ENCODE measurements around the gene FAM107B. TPM values are rescaled to one million over a fixed set of nuclear protein-coding genes. Genes with fewer than 3 reads are reported as not detected.

FAM107B gene
- total RNA-seq, 1 experiment from 2014 or later = 61.6 TPM

DNA sequence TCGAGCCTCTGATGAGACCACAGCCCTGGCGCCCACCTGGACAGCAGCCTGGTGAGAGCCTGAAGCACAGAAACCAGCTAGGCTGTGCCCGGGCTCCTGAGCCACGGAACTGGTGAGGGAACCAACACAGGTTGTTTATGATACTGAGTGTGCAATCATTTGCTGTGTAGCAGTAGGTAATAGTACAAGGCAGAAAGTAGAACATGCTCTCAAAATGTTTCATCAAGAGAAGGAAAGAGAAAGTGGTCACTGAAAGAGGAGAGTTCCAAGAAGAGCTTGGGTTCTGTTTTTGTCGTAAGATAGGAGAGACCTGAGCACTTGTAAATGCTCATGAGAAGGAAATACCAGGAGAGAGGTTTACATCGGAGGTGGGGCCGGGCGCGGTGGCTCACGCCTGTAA is 208.2 kb downstream of the FAM107B start:
- H3K27me3 ChIP-seq (replicated peaks; ENCODE audit: insufficient read depth, low read depth, low read length, poor library complexity) = no peaks in the 10 kb centered on the region
- H3K36me3 ChIP-seq (ENCODE audit: insufficient read depth, low read length, poor library complexity, severe bottlenecking) = no peaks in the 10 kb centered on the region
- BruUV-seq (replicated peaks) = no TSS peak
- H3K27ac ChIP-seq (ENCODE audit: low read depth, low read length, poor library complexity, severe bottlenecking) = no peak overlapping the region
- no peaks in the 10 kb centered on the region for H3K9me3 ChIP-seq (ENCODE audit: low read depth, low read length, poor library complexity, severe bottlenecking)
- no peak for DNase-seq (ENCODE audit: low spot score)
- POLR2A ChIA-PET (ENCODE audit: low non-redundant PET) = no interaction called here
- peaks cover 13% of the 10 kb centered on the region for H3K4me1 ChIP-seq (ENCODE audit: insufficient read depth, low read length, poor library complexity, severe bottlenecking)
- no peak for TF ChIP-seq EZH2 (IDR thresholded peaks at IDR 0.05; ENCODE audit: borderline replicate concordance, low read depth, low read length, poor library complexity, severe bottlenecking)
- TF ChIP-seq, protein P1, sequence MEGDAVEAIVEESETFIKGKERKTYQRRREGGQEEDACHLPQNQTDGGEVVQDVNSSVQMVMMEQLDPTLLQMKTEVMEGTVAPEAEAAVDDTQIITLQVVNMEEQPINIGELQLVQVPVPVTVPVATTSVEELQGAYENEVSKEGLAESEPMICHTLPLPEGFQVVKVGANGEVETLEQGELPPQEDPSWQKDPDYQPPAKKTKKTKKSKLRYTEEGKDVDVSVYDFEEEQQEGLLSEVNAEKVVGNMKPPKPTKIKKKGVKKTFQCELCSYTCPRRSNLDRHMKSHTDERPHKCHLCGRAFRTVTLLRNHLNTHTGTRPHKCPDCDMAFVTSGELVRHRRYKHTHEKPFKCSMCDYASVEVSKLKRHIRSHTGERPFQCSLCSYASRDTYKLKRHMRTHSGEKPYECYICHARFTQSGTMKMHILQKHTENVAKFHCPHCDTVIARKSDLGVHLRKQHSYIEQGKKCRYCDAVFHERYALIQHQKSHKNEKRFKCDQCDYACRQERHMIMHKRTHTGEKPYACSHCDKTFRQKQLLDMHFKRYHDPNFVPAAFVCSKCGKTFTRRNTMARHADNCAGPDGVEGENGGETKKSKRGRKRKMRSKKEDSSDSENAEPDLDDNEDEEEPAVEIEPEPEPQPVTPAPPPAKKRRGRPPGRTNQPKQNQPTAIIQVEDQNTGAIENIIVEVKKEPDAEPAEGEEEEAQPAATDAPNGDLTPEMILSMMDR (conservative IDR thresholded peaks at IDR 0.05; ENCODE audit: low read depth, low read length) = no peak
- intact Hi-C loops (cut with micrococcal nuclease; ENCODE audit: unreplicated experiment) = no loop called here
- CTCF ChIA-PET = no interaction called here
- no peak overlapping the region for H3K4me3 ChIP-seq (ENCODE audit: low read depth, low read length, poor library complexity, severe bottlenecking)

DNA sequence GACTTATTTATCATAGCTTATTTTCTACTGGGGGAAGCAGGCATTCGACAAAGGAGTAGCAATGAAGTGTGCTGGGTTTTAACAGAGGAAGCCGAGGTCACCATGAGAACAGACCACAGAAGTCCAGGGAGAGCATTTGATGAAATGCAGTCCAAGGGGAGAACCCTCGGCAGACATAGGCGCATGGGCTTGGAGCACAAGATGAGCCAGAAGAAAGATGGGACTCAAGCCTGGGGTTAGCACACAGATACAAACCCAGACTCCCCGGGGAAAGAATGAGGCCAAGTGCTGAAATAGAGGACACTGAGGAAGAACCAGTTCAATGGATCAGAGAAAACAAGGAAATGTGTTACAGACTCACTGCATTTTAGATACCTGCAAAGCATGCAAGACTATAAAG is 209.5 kb downstream of the FAM107B start:
- Histone ChIP-seq H3K4me1 (ENCODE audit: insufficient read depth, low read length, poor library complexity, severe bottlenecking) (peaks cover 13% of the 10 kb centered on the region), H3K36me3 (ENCODE audit: insufficient read depth, low read length, poor library complexity, severe bottlenecking) (no peaks in the 10 kb centered on the region), H3K9me3 (ENCODE audit: low read depth, low read length, poor library complexity, severe bottlenecking) (no peaks in the 10 kb centered on the region), H3K27ac (ENCODE audit: low read depth, low read length, poor library complexity, severe bottlenecking) (no peak overlapping the region), H3K27me3 (replicated peaks; ENCODE audit: insufficient read depth, low read depth, low read length, poor library complexity) (no peaks in the 10 kb centered on the region), H3K4me3 (ENCODE audit: low read depth, low read length, poor library complexity, severe bottlenecking) (no peak overlapping the region)
- intact Hi-C loops (cut with micrococcal nuclease; ENCODE audit: unreplicated experiment) = no loop called here
- no peak for DNase-seq (ENCODE audit: low spot score)
- BruUV-seq (replicated peaks) = no TSS peak
- ChIA-PET POLR2A (ENCODE audit: low non-redundant PET) (interaction anchor here (0.6 kb wide), 1 partner anchor 1910 kb away, joined by 3 read pairs; no protein-coding TSS in a partner anchor), CTCF (no interaction called here)
- TF ChIP-seq, protein P1 (conservative IDR thresholded peaks at IDR 0.05; ENCODE audit: low read depth, low read length) = no peak
- no peak for TF ChIP-seq EZH2 (IDR thresholded peaks at IDR 0.05; ENCODE audit: borderline replicate concordance, low read depth, low read length, poor library complexity, severe bottlenecking)

GRCh38 chr10:14564268-14564744 is 210.4 kb downstream of the FAM107B start:
- no TSS peak for BruUV-seq (replicated peaks)
- ChIA-PET POLR2A (ENCODE audit: low non-redundant PET) (no interaction called here), CTCF (no interaction called here)
- H3K4me3 ChIP-seq (ENCODE audit: low read depth, low read length, poor library complexity, severe bottlenecking) = no peak overlapping the region
- no peak for TF ChIP-seq EZH2 (IDR thresholded peaks at IDR 0.05; ENCODE audit: borderline replicate concordance, low read depth, low read length, poor library complexity, severe bottlenecking)
- TF ChIP-seq, protein P1 (conservative IDR thresholded peaks at IDR 0.05; ENCODE audit: low read depth, low read length) = no peak
- H3K9me3 ChIP-seq (ENCODE audit: low read depth, low read length, poor library complexity, severe bottlenecking) = no peaks in the 10 kb centered on the region
- DNase-seq (ENCODE audit: low spot score) = no peak
- intact Hi-C loops (cut with micrococcal nuclease; ENCODE audit: unreplicated experiment) = no loop called here
- H3K27me3 ChIP-seq (replicated peaks; ENCODE audit: insufficient read depth, low read depth, low read length, poor library complexity) = no peaks in the 10 kb centered on the region
- no peaks in the 10 kb centered on the region for H3K36me3 ChIP-seq (ENCODE audit: insufficient read depth, low read length, poor library complexity, severe bottlenecking)
- H3K4me1 ChIP-seq (ENCODE audit: insufficient read depth, low read length, poor library complexity, severe bottlenecking) = peaks cover 18% of the 10 kb centered on the region
- no peak overlapping the region for H3K27ac ChIP-seq (ENCODE audit: low read depth, low read length, poor library complexity, severe bottlenecking)
